Fibroblast of upper back skin (primary cell): Measurements from ENCODE around the gene CCNH.

Experiments used
- DNase-seq: peaks from one replicate; pipeline ENCODE4 v3.0.0-alpha.2; 2013

CCNH gene

DNA sequence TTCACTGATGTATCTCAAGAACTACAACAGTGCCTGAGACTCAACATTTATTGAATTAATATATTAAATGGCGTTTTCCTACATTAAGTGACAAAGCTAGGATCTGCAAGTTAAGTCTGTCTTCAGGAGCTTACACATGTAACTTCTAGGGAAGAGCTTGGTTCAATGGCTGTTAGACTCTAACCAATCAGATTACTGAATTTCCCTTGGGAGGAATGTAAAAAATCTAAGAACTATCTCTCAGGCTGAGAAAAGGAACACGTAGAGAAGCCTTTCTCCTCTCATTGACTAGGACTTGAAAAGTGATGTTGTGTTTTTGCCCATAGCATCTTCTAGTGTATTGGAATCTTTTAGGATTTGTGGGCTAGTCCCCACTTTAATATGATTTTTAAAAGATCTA is 53.6 kb downstream of the CCNH start:
- DNase-seq, result no peak

- DNase-seq, result no peak
Measured at GRCh38 chr5:87354496-87354895, 58.2 kb downstream of the CCNH start.

DNA sequence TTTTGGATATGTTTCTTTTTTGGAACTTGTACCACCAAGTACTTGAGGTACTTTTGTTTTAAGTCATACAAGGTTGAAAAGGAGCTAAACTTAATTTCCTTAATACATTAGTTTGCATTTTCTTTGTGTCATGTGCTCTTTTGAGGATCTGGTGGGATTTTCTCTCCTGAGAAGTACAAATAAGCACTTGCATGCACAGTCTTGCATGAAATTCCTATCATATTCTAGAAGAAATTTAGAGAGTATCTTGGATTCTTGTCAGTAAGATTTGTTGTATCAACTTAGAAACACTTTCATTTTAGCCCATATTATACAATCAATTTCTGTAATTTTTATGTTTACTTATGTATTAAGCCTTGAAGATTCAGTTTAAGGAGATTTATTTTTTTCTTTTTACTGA is 64.9 kb downstream of the CCNH start:
- no peak for DNase-seq

GRCh38 chr5:87347272-87347671 is 65.5 kb downstream of the CCNH start:
- DNase-seq, result peak; percentile 46
